ENCODE measurements around the gene SLC15A1.

SLC15A1 gene

GRCh38 chr13:98690348-98691022 lies 62.0 kb downstream of the SLC15A1 start:
- DNase-seq, result no peak

- DNase-seq, result no peak
These were observed 63.0 kb downstream of the SLC15A1 start for GRCh38 chr13:98689347-98689968.

GRCh38 chr13:98688373-98688772 lies 64.1 kb downstream of the SLC15A1 start:
- no peak for DNase-seq

GRCh38 chr13:98687319-98687718 lies 65.2 kb downstream of the SLC15A1 start:
- DNase-seq, result no peak

GRCh38 chr13:98686270-98686669 lies 66.2 kb downstream of the SLC15A1 start:
- DNase-seq, result no peak

GRCh38 chr13:98685146-98685545 lies 67.3 kb downstream of the SLC15A1 start:
- DNase-seq, result no peak

- no peak for DNase-seq
These were observed 71.4 kb downstream of the SLC15A1 start for GRCh38 chr13:98681049-98681448.

GRCh38 chr13:98678741-98679140 lies 73.7 kb downstream of the SLC15A1 start:
- DNase-seq, result no peak

- DNase-seq, result no peak
These were observed 75.1 kb downstream of the SLC15A1 start for GRCh38 chr13:98677398-98677797.

GRCh38 chr13:98676239-98676638 lies 76.2 kb downstream of the SLC15A1 start:
- DNase-seq, result no peak

GRCh38 chr13:98675837-98676236 lies 76.6 kb downstream of the SLC15A1 start:
- no peak for DNase-seq

GRCh38 chr13:98675066-98675465 lies 77.4 kb downstream of the SLC15A1 start:
- no peak for DNase-seq

GRCh38 chr13:98672947-98673613 lies 79.4 kb downstream of the SLC15A1 start:
- peak; percentile 83 for DNase-seq

- no peak for DNase-seq
These were observed 84.3 kb downstream of the SLC15A1 start for GRCh38 chr13:98668155-98668554.

GRCh38 chr13:98665638-98665995 lies 86.9 kb downstream of the SLC15A1 start:
- DNase-seq, result no peak

- DNase-seq, result no peak
These were observed 87.4 kb downstream of the SLC15A1 start for GRCh38 chr13:98664924-98665637.

- DNase-seq, result no peak
These were observed 88.0 kb downstream of the SLC15A1 start for GRCh38 chr13:98664510-98664909.

- DNase-seq, result no peak
These were observed 88.4 kb downstream of the SLC15A1 start for GRCh38 chr13:98664047-98664446.

GRCh38 chr13:98658131-98658530 lies 94.3 kb downstream of the SLC15A1 start:
- DNase-seq, result no peak

GRCh38 chr13:98657506-98658085 lies 94.9 kb downstream of the SLC15A1 start:
- DNase-seq, result no peak

- DNase-seq, result no peak
These were observed 96.2 kb downstream of the SLC15A1 start for GRCh38 chr13:98656223-98656622.

- DNase-seq, result peak; percentile 83
These were observed 98.9 kb downstream of the SLC15A1 start for GRCh38 chr13:98653463-98653985.
